ENCODE results near the gene DNASE1L1.

DNASE1L1 gene

DNA sequence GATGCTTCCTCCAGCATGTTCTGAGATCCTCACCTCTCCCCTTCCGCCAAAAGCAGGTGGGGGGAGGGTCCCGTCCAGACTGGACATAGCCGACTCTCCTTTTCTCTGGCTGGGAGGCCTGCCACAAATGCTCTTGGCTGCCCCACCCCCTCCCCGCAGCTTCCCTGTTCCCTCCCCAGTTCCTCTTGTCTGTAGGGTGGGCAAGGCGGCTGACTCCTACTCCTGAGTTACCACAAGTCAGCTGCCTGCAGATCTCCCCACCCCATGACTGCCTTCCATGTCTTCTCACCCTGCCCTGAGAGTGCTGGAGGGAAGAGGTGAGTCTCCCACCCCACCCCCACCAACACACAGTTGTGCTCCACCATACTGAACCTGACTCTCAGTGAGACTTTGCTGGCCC lies 22.3 kb upstream of the DNASE1L1 start:
- Histone ChIP-seq H2AFZ (ENCODE audit: low read depth, low read length) (no peak overlapping the region), H3K36me3 (ENCODE audit: insufficient read depth, low read length) (peaks cover 31% of the 10 kb centered on the region), H3K9me3 (ENCODE audit: low read length) (no peaks in the 10 kb centered on the region), H3K4me3 (ENCODE audit: low read length) (no peak overlapping the region), H3K4me1 (ENCODE audit: insufficient read depth, low read length) (peaks cover 2% of the 10 kb centered on the region), H3K27me3 (ENCODE audit: insufficient read depth, low read length) (no peaks in the 10 kb centered on the region)

DNA sequence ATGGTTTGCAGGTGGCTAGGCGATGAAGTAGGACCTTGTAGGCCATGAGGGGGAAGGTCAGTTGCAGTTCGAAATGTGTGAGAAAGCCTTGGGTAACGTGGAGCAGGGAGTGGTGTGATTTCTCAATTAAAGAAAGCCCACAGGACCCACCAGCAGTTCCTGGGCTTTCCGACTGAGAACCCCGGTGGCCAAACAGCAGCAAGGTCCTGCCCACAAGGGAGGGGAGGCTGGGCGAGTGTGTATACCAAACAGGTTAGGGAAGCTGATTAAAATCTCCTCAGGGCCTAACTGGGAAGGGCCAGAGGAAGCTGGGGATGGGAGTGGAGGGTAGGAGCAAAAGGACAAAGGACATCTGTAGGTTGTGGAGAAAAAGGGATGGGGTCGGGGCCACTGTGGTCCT lies 21.9 kb upstream of the DNASE1L1 start:
- Histone ChIP-seq H3K4me3 (ENCODE audit: low read length) (no peak overlapping the region), H3K9me3 (ENCODE audit: low read length) (no peaks in the 10 kb centered on the region), H3K4me1 (ENCODE audit: insufficient read depth, low read length) (peaks cover 2% of the 10 kb centered on the region), H3K36me3 (ENCODE audit: insufficient read depth, low read length) (peaks cover 31% of the 10 kb centered on the region), H2AFZ (ENCODE audit: low read depth, low read length) (no peak overlapping the region), H3K27me3 (ENCODE audit: insufficient read depth, low read length) (no peaks in the 10 kb centered on the region)

DNA sequence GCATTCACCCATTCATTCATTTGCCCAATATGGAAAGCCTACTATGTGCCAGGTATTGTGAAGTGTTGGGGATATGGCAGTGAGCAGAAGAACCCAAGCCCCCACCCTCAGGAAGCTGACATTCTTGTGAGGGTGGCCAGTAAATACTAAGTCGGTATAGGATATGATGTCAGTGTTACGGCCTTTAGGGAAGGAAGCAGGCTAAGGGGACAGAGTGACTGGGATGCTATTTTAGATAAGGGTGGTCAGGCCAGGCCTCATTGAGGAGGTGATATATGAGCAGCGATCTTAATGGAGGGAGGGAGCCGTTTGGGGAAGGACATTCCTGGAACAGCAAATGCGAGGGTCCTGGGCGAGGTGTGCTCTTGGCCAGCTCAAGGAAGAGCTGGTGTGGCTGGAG lies 21.4 kb upstream of the DNASE1L1 start:
- Histone ChIP-seq H3K9me3 (ENCODE audit: low read length) (no peaks in the 10 kb centered on the region), H2AFZ (ENCODE audit: low read depth, low read length) (no peak overlapping the region), H3K27me3 (ENCODE audit: insufficient read depth, low read length) (no peaks in the 10 kb centered on the region), H3K4me1 (ENCODE audit: insufficient read depth, low read length) (peaks cover 2% of the 10 kb centered on the region), H3K4me3 (ENCODE audit: low read length) (no peak overlapping the region), H3K36me3 (ENCODE audit: insufficient read depth, low read length) (peaks cover 27% of the 10 kb centered on the region)

DNA sequence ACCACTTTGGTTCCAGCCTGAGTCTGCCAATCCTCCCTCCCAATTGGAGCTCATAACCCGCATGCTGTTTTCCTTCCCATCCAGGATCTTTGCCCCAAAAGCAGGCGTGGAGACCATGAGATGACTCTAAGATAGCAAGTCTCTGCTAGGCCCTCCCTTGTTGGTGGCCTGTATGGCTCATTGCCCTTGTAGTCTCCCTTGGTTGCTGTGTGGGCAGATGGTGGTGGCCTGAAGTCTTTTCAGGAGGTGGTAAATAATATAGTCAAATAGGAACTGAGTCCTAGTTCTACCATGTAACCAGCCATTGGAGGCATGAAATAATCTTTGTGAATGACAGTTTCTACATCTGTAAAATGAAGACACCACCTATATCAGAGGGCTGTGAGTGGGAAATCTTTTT lies 20.7 kb upstream of the DNASE1L1 start:
- no peak overlapping the region for H2AFZ ChIP-seq (ENCODE audit: low read depth, low read length)
- peaks cover 21% of the 10 kb centered on the region for H3K36me3 ChIP-seq (ENCODE audit: insufficient read depth, low read length)
- H3K27me3 ChIP-seq (ENCODE audit: insufficient read depth, low read length) = no peaks in the 10 kb centered on the region
- H3K4me3 ChIP-seq (ENCODE audit: low read length) = peak overlapping the region; percentile 60
- peaks cover 2% of the 10 kb centered on the region for H3K4me1 ChIP-seq (ENCODE audit: insufficient read depth, low read length)
- no peaks in the 10 kb centered on the region for H3K9me3 ChIP-seq (ENCODE audit: low read length)

DNA sequence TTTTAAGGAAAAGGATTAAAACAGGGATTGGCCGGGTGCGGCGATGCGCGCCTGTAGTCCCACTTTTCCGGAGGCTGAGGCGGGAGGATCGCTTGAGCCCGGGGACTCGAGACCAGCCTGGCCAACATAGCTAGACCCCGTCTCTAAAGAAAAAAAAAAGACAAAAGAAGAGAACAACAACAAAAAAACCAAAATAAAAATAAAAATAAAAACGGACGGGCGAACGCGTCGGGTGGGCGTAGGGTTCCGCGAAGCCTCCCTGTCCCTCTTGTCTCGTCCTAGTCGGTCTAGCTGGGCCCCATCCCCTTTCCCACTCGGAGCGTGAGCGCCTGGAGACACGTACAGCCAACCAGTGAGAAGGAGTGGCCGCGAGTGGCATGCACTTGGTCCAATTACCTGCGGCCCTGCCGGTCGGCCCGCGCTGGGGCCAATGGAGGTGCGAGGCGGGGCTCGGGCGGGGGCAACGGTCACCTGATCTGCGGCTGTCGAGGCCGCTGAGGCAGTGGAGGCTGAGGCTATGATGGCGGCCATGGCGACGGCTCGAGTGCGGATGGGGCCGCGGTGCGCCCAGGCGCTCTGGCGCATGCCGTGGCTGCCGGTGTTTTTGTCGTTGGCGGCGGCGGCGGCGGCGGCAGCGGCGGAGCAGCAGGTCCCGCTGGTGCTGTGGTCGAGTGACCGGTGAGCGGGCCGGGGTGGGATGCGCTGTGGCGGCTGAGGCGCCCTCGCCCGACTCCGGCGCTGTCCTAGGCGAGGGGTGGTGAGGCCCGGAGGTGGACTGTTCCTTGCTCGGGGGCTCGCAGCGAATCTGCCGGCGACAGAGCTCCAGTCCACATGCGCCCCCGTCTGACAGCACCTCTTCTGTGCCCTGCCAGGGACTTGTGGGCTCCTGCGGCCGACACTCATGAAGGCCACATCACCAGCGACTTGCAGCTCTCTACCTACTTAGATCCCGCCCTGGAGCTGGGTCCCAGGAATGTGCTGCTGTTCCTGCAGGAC lies 19.4 kb upstream of the DNASE1L1 start, which contains the start of gene ATP6AP1:
ATP6AP1 (plus strand) TSS at position 502 of the 996 bp plus-strand sequence; CDS start at position 518, 16 bp downstream.
- Histone ChIP-seq H3K36me3 (ENCODE audit: insufficient read depth, low read length) (peaks cover 13% of the 10 kb centered on the region), H3K4me1 (ENCODE audit: insufficient read depth, low read length) (peaks cover 2% of the 10 kb centered on the region), H3K9me3 (ENCODE audit: low read length) (no peaks in the 10 kb centered on the region), H3K27me3 (ENCODE audit: insufficient read depth, low read length) (no peaks in the 10 kb centered on the region), H2AFZ (ENCODE audit: low read depth, low read length) (no peak within 1 kb of the TSS), H3K4me3 (ENCODE audit: low read length) (peak within 1 kb of the TSS; percentile 60)

DNA sequence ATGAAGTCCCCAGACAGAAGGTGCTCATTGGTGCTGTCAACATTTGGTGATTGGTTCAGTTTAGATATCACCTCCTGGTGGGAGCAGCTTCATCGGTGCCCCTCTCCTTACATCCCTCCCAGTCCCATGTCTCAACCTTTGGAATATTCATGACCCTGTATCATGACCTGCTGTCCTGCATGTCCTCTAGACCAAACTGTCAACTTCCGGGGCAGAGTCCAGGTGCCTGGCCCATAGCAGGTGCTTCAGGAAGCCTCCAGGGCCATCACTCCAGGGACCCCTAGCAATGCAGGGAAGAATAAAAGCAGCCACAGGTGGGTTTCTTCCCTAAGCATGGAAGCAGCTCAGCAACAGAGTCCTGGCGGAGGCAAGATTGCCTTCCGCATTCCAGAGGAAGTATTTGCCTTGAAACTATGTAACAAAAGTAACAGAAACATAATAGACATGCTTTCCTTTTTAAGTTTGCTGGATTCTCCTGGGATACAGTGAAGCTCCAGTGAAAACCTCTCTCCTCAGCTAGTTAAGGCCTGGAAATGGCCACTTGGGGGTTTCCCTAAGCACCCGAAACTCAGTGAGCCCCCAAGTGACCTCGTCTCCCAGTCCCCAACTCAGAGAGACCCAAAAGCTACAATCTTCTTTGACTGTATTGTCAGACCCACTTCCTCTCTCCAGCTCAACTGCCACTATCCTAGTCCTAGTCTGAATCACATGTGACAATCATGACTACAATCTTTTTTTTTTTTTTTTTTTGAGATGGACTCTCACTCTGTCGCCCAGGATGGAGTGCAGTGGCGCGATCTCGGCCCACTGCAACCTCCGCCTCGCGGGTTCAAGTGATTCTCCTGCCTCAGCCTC lies 18.1 kb upstream of the DNASE1L1 start:
- no peak overlapping the region for H3K4me3 ChIP-seq (ENCODE audit: low read length)
- no peaks in the 10 kb centered on the region for H3K9me3 ChIP-seq (ENCODE audit: low read length)
- no peak overlapping the region for H2AFZ ChIP-seq (ENCODE audit: low read depth, low read length)
- peaks cover 2% of the 10 kb centered on the region for H3K4me1 ChIP-seq (ENCODE audit: insufficient read depth, low read length)
- no peaks in the 10 kb centered on the region for H3K27me3 ChIP-seq (ENCODE audit: insufficient read depth, low read length)
- peaks cover 5% of the 10 kb centered on the region for H3K36me3 ChIP-seq (ENCODE audit: insufficient read depth, low read length)

DNA sequence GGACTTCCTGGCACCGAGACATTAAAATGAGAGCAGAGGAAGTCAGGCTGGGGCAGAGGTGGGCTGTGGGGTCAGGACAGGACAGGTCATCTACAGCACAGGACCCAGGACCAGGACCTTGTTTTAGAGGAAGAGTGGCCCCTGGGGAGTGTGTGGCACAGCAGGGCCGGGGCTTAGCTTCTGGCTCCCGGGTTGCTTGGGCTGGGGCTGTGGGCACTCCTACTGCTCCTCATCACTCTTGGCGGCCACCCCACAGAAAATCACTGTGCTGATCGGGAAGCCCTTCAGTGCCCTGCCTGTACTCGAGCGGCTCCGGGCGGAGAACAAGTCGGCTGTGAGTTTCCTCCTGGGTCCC lies 11.3 kb upstream of the DNASE1L1 start:
- H3K4me1 ChIP-seq (ENCODE audit: insufficient read depth, low read length) = no peaks in the 10 kb centered on the region
- H2AFZ ChIP-seq (ENCODE audit: low read depth, low read length) = no peak overlapping the region
- H3K36me3 ChIP-seq (ENCODE audit: insufficient read depth, low read length) = no peaks in the 10 kb centered on the region
- no peak overlapping the region for H3K4me3 ChIP-seq (ENCODE audit: low read length)
- no peaks in the 10 kb centered on the region for H3K9me3 ChIP-seq (ENCODE audit: low read length)
- H3K27me3 ChIP-seq (ENCODE audit: insufficient read depth, low read length) = no peaks in the 10 kb centered on the region

DNA sequence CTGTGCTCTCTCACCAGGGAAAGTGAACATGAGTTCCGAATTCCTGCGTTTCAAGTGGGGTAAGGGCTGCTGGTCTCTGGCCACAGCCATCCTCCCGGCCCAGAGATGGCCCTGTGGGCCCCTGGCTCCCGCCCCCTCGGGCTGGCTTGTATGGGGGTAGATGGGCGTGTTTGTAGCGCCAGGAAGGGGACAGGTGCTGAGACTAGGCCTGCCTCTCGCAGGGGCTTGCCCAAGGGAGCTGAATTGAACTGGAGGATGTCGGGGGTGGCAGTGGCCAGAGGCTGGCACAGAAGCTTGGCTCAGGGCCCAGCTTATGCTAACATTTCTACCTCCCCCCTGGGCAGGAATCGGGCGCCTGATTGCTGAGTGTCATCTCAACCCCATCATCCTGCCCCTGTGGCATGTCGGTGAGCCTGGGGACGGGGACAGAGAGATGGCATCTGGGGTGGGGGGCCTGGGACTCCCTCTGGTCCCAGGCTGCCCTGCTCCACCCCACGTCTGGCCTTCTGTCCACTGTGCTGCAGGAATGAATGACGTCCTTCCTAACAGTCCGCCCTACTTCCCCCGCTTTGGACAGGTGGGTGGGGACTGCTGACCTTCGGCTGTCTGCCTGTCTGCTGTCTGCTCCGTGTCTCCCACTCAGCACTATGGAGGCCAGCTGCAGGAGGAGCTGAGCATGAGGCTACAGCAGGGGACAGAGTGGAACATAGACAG lies 10.8 kb upstream of the DNASE1L1 start:
- no peaks in the 10 kb centered on the region for H3K4me1 ChIP-seq (ENCODE audit: insufficient read depth, low read length)
- no peak overlapping the region for H3K4me3 ChIP-seq (ENCODE audit: low read length)
- no peaks in the 10 kb centered on the region for H3K36me3 ChIP-seq (ENCODE audit: insufficient read depth, low read length)
- H2AFZ ChIP-seq (ENCODE audit: low read depth, low read length) = no peak overlapping the region
- no peaks in the 10 kb centered on the region for H3K27me3 ChIP-seq (ENCODE audit: insufficient read depth, low read length)
- H3K9me3 ChIP-seq (ENCODE audit: low read length) = no peaks in the 10 kb centered on the region

DNA sequence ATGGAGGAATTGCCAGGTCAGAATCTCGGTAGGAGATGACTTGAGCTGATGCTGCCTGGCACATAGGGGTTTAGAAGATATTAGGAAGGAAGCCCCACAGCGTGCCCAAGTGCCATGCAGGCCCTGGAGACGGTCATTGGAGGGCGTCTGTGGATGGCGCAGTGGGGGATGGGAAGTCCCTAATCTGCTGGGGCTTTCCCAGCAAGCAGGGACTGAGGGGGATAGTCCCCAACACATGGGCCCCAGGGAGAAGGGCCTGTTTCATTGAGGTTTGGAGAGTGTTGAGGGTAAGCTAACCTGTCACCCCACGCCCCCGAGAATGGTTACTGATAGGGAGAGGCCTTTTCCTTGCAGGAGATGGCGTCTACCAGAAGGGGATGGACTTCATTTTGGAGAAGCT lies 10.1 kb upstream of the DNASE1L1 start:
- H3K36me3 ChIP-seq (ENCODE audit: insufficient read depth, low read length) = no peaks in the 10 kb centered on the region
- no peak overlapping the region for H2AFZ ChIP-seq (ENCODE audit: low read depth, low read length)
- no peaks in the 10 kb centered on the region for H3K4me1 ChIP-seq (ENCODE audit: insufficient read depth, low read length)
- H3K27me3 ChIP-seq (ENCODE audit: insufficient read depth, low read length) = no peaks in the 10 kb centered on the region
- no peaks in the 10 kb centered on the region for H3K9me3 ChIP-seq (ENCODE audit: low read length)
- H3K4me3 ChIP-seq (ENCODE audit: low read length) = no peak overlapping the region

DNA sequence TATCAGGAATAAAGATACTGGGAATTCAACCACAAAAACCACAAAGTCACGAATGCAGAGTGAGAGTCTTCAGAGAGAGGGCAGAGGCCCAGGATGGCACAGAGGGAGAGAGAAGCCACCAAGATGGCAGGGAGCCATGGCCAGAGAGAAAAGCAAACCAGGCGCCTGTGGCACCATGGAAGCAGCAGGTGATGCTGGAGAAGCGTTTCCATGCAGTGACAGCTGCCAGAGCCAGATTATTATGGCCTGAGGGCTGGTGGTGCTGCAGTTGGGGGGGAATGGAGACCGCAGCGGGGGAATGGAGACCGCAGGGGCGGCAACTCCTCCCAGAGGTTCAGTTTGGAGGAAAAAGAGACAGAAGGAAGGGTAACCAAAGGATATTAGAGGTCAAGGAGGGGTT lies 8.1 kb upstream of the DNASE1L1 start:
- no peak overlapping the region for H3K4me3 ChIP-seq (ENCODE audit: low read length)
- H3K36me3 ChIP-seq (ENCODE audit: insufficient read depth, low read length) = no peaks in the 10 kb centered on the region
- H3K9me3 ChIP-seq (ENCODE audit: low read length) = no peaks in the 10 kb centered on the region
- H2AFZ ChIP-seq (ENCODE audit: low read depth, low read length) = no peak overlapping the region
- H3K27me3 ChIP-seq (ENCODE audit: insufficient read depth, low read length) = no peaks in the 10 kb centered on the region
- H3K4me1 ChIP-seq (ENCODE audit: insufficient read depth, low read length) = no peaks in the 10 kb centered on the region

DNA sequence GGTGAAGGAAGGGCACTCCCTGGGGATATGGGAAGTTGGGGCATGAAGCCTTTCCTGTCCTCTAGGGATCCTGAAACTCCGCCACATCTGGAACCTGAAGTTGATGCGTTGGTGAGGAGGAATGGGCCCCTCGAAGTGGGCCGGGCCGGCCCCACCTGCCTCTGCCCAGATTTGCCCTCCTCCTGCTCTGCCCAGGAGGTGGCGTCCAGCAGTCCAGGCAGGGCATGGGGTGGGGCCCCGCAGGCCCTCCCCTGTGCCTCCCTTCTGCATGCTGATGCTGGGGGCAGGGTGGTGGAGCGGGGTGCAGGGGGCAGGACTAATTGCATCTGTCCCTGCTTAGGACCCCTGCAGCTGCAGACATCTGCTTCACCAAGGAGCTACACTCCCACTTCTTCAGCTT lies 4.1 kb upstream of the DNASE1L1 start:
- Histone ChIP-seq H3K36me3 (ENCODE audit: insufficient read depth, low read length) (no peaks in the 10 kb centered on the region), H3K4me3 (ENCODE audit: low read length) (no peak overlapping the region)

DNA sequence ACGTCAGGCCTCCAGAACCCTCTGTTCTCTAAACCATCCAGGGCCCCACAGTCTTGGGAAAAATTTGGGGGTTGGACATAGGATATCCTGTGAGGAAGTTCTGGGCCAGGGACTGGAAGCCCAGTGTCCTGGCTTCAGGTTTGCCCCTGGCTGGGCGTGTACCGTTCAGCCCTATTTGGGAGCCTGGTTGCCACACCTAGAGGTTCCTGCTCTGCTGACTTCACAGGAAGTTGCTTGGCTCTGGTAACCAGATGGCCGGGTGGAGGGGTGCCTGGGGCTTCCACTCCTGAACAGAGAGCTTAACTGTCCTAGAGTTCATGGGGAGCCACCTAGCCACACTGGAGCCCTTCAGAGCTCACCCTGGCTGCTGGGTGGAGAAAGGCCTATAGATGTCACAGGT lies 3.4 kb upstream of the DNASE1L1 start:
- Histone ChIP-seq H3K36me3 (ENCODE audit: insufficient read depth, low read length) (no peaks in the 10 kb centered on the region), H3K4me1 (ENCODE audit: insufficient read depth, low read length) (no peaks in the 10 kb centered on the region), H2AFZ (ENCODE audit: low read depth, low read length) (no peak overlapping the region), H3K4me3 (ENCODE audit: low read length) (peak overlapping the region; percentile 61), H3K9me3 (ENCODE audit: low read length) (no peaks in the 10 kb centered on the region), H3K27me3 (ENCODE audit: insufficient read depth, low read length) (no peaks in the 10 kb centered on the region)

More for the DNA sequence above, 4.1 kb upstream of the DNASE1L1 start:
- Histone ChIP-seq H2AFZ (ENCODE audit: low read depth, low read length) (no peak overlapping the region), H3K27me3 (ENCODE audit: insufficient read depth, low read length) (no peaks in the 10 kb centered on the region), H3K9me3 (ENCODE audit: low read length) (no peaks in the 10 kb centered on the region), H3K4me1 (ENCODE audit: insufficient read depth, low read length) (no peaks in the 10 kb centered on the region)

DNA sequence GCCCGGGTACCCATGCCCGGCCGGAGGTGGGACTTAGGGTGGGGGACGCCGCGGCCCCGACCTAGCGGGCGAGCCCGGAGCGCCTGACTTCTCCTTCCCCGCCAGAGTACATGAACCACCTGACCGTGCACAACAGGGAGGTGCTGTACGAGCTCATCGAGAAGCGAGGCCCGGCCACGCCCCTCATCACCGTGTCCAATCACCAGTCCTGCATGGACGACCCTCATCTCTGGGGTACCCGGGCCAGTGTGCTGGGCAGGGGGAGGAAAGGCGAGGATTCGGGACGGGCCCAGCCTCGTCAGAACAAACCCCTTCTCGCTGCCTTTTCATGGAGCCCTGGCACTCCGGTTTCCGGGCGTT lies 2.9 kb upstream of the DNASE1L1 start:
- Histone ChIP-seq H3K4me1 (ENCODE audit: insufficient read depth, low read length) (no peaks in the 10 kb centered on the region), H3K36me3 (ENCODE audit: insufficient read depth, low read length) (no peaks in the 10 kb centered on the region), H3K27me3 (ENCODE audit: insufficient read depth, low read length) (no peaks in the 10 kb centered on the region), H3K9me3 (ENCODE audit: low read length) (no peaks in the 10 kb centered on the region), H2AFZ (ENCODE audit: low read depth, low read length) (no peak overlapping the region), H3K4me3 (ENCODE audit: low read length) (peak overlapping the region; percentile 61)
